ENCODE results near the gene SSH3. TPM values are rescaled to one million over a fixed set of nuclear protein-coding genes. Genes with fewer than 3 reads are reported as not detected.

SSH3 gene
- total RNA-seq, 2 experiments from 2014 or later: 9.2 to 18.5 TPM

DNA sequence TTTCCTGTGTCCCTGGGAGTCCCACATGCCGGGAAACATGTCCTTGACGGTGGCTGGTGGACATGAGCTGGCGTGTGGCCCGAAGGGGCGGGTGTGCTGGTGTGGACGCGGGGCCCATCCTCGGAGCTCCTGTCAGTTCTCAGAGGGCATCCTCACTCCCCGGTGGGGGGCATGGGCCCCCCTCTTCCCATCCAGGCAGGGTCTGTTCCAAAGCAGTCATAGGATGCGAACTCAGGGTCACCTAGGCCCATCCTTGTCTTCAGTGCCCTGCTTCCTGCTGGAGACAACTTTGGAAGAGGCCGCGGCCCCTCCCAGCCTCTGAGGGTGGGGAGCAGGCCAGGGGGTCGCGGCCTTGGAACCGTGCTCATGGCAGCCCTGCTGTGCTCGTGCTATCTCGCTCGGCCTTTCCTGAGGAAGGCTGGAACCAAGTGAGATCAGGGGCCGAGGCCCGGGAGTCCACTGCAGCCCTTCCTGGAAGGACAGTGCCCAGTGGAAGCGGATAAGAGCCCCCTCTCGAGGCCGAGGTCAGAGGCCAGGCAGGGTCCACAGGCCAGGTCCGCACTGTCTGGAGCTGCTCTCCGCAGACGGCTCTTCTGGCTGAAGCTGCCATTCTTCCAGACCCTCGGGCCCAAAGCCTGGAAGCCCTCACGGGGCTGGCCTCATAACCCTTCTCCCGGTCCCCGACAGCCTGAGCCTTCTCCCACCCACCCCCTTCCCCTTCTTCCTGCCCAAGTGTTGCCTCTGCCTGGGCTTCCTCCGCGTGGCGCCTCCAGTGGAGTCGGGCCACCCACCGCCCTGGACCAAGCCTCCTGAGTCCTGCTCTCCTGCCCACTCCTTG is 28.3 kb upstream of the SSH3 start:
- H3K4me3 ChIP-seq (ENCODE audit: low read depth, low read length, poor library complexity, severe bottlenecking): peak overlapping the region; percentile 10
- peaks cover 93% of the 10 kb centered on the region for H3K4me1 ChIP-seq (ENCODE audit: insufficient read depth, low read length, poor library complexity, severe bottlenecking)
- peaks cover 93% of the 10 kb centered on the region for H3K36me3 ChIP-seq (ENCODE audit: insufficient read depth, low read length)
- H3K9me3 ChIP-seq (ENCODE audit: low read length): no peaks in the 10 kb centered on the region
- DNase-seq (ENCODE audit: low spot score): no peak
- H3K27ac ChIP-seq (ENCODE audit: low read depth, low read length, poor library complexity, severe bottlenecking): peak overlapping the region; percentile 98
- no TSS peak for BruUV-seq (replicated peaks)
- ChIA-PET CTCF (ENCODE audit: unreplicated experiment) (interaction anchor here (0.5 kb wide), 1 partner anchor 8 kb away, joined by 3 read pairs; no protein-coding TSS in a partner anchor), POLR2A (no interaction called here)
- TF ChIP-seq EZH2phosphoT487 (IDR thresholded peaks at IDR 0.05; ENCODE audit: borderline replicate concordance, low read depth, low read length): no peak
- TF ChIP-seq, protein P1, sequence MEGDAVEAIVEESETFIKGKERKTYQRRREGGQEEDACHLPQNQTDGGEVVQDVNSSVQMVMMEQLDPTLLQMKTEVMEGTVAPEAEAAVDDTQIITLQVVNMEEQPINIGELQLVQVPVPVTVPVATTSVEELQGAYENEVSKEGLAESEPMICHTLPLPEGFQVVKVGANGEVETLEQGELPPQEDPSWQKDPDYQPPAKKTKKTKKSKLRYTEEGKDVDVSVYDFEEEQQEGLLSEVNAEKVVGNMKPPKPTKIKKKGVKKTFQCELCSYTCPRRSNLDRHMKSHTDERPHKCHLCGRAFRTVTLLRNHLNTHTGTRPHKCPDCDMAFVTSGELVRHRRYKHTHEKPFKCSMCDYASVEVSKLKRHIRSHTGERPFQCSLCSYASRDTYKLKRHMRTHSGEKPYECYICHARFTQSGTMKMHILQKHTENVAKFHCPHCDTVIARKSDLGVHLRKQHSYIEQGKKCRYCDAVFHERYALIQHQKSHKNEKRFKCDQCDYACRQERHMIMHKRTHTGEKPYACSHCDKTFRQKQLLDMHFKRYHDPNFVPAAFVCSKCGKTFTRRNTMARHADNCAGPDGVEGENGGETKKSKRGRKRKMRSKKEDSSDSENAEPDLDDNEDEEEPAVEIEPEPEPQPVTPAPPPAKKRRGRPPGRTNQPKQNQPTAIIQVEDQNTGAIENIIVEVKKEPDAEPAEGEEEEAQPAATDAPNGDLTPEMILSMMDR (conservative IDR thresholded peaks at IDR 0.05; ENCODE audit: low read length): no peak
- H2AFZ ChIP-seq (ENCODE audit: low read length): no peak overlapping the region
- H4K20me1 ChIP-seq (ENCODE audit: insufficient read depth, low read length): peaks cover 7% of the 10 kb centered on the region; the same call in 1 of the 2 replicates
- H3K4me2 ChIP-seq (ENCODE audit: low read length): peak overlapping the region; percentile 75
- H3K9me2 ChIP-seq (ENCODE audit: insufficient read depth, low read length): no peaks in the 10 kb centered on the region
- peaks cover 95% of the 10 kb centered on the region for H3K79me2 ChIP-seq (ENCODE audit: insufficient read depth, low read depth, low read length)
- intact Hi-C loops (cut with micrococcal nuclease; ENCODE audit: unreplicated experiment): no loop called here

DNA sequence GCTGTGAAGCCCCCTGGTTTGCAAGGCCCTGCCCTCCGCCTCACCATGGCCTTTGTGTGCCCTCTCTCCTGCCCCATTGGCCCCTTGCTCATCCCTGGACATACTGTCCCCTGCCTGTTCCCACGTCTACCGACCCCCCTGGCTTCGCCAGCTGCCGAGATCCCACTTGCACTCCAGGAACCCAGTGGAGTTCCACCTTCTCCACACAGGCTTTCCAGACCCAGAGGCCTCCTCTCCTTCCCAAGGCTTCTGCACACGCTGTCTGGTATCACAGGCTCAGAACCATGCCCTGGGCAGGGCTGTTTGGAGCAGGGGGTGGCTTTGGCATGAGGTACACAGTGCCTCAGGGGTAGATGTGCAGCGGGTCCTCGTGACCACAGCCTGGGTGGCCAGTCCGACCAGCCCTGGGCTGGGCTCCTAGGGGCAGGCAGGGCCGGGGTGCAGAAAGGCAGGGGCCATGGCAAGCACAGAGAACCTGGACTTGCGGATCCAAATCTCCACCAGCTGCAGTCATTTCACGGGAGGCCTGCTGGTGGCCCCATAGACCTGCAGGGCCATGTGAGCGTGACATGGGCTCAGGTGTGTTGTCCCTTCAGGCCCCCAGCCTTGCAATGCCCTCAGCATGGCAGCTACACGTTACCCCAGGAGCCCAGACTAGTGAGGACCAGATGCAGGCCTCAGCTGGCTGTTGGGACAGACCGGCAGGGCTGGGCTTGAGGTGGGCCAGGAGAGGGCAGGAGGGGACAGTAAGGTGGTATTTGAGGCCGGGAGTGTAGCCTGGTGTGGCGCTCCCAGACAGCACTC is 27.5 kb upstream of the SSH3 start:
- no TSS peak for BruUV-seq (replicated peaks)
- peaks cover 7% of the 10 kb centered on the region; the same call in 1 of the 2 replicates for H4K20me1 ChIP-seq (ENCODE audit: insufficient read depth, low read length)
- CTCF ChIA-PET (ENCODE audit: unreplicated experiment): interaction anchor here (0.5 kb wide), 1 partner anchor 9 kb away, joined by 3 read pairs; no protein-coding TSS in a partner anchor
- H3K4me3 ChIP-seq (ENCODE audit: low read depth, low read length, poor library complexity, severe bottlenecking): peak overlapping the region; percentile 2
- H3K4me2 ChIP-seq (ENCODE audit: low read length): peak overlapping the region; percentile 75
- H3K36me3 ChIP-seq (ENCODE audit: insufficient read depth, low read length): peaks cover 93% of the 10 kb centered on the region
- H3K27ac ChIP-seq (ENCODE audit: low read depth, low read length, poor library complexity, severe bottlenecking): peak overlapping the region; percentile 98
- intact Hi-C loops (cut with micrococcal nuclease; ENCODE audit: unreplicated experiment): no loop called here
- POLR2A ChIA-PET: interaction anchor here (0.5 kb wide), 1 partner anchor 127 kb away, joined by 3 read pairs; no protein-coding TSS in a partner anchor
- H3K9me2 ChIP-seq (ENCODE audit: insufficient read depth, low read length): no peaks in the 10 kb centered on the region
- peaks cover 89% of the 10 kb centered on the region for H3K79me2 ChIP-seq (ENCODE audit: insufficient read depth, low read depth, low read length)
- H3K9me3 ChIP-seq (ENCODE audit: low read length): no peaks in the 10 kb centered on the region
- no peak overlapping the region for H2AFZ ChIP-seq (ENCODE audit: low read length)
- peak; percentile 56 for DNase-seq (ENCODE audit: low spot score)
- TF ChIP-seq EZH2phosphoT487 (IDR thresholded peaks at IDR 0.05; ENCODE audit: borderline replicate concordance, low read depth, low read length): no peak
- TF ChIP-seq, protein P1 (conservative IDR thresholded peaks at IDR 0.05; ENCODE audit: low read length): 0 out of 2 replicates have a peak, but pooled peaks have one; percentile 40
- peaks cover 85% of the 10 kb centered on the region for H3K4me1 ChIP-seq (ENCODE audit: insufficient read depth, low read length, poor library complexity, severe bottlenecking)

All from OCI-LY7 (cell line).